Measurements from ENCODE around the gene TMEM273.

DNA sequence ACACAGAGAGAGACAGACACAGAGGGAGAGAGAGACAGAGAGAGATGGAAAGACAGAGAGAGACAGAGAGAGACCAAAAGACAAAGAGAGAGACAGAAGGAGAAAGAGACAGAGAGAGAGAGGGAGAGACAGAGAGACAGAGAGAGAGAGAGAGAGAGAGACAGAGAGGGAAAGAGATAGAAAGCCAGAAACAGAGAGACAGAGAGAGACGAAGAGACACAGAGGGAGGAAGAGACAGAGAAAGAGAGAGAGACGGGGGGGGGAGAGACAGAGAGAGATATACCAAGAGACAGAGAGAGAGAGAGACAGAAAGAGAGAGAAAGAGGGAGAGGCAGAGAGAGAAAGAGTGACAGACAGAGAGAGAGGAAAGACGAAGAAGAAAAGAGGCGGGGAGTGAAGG is 83.1 kb downstream of the TMEM273 start:
- no peak for TF ChIP-seq CTCF (IDR thresholded peaks at IDR 0.05)
- TF ChIP-seq POLR2A (IDR thresholded peaks at IDR 0.05) = no peak
